MCF 10A (cell line): Measurements from ENCODE around the gene DGKD. TPM values are rescaled to one million over a fixed set of nuclear protein-coding genes. Genes with fewer than 3 reads are reported as not detected.

Experiments used
- BruUV-seq: library from RNA; stranded (reverse); fragments of 400-500 nt; replicated peaks from 2 replicates; lab custom pipeline; 2021; lab: Mats Ljungman, UMichigan
- CTCF ChIA-PET: fragments of 300-600 bp; sonication (Branson Sonifier 250); formaldehyde crosslinking; extraction: SDS; loops from one replicate; lab custom pipeline; 2021; ENCODE audit warnings: antibody characterized with exemption, inconsistent platforms; lab: Yijun Ruan, JAX
- POLR2A ChIA-PET: fragments of 300-600, 350-650 bp; sonication (Branson Sonifier 250); formaldehyde crosslinking; extraction: SDS; loops from one replicate; lab custom pipeline; 2020; ENCODE audit warnings: antibody characterized with exemption, inconsistent platforms; lab: Yijun Ruan, JAX
- DNase-seq: peaks from one replicate; pipeline ENCODE4 v3.0.0-alpha.2; 2018; ENCODE audit not compliant: unreplicated experiment
- H3K27ac Mint-ChIP-seq: one replicate; pipeline ENCODE4 v1.8.0; 2022; ENCODE audit warnings: mild to moderate bottlenecking, low read depth, mixed read lengths; ENCODE audit not compliant: unreplicated experiment
- H3K27me3 Mint-ChIP-seq: one replicate; pipeline ENCODE4 v1.8.0; 2022; ENCODE audit warnings: mixed read lengths; ENCODE audit not compliant: insufficient read depth, unreplicated experiment
- H3K36me3 Mint-ChIP-seq: one replicate; pipeline ENCODE4 v1.8.0; 2022; ENCODE audit warnings: mild to moderate bottlenecking, moderate library complexity, mixed read lengths; ENCODE audit not compliant: insufficient read depth, unreplicated experiment
- H3K4me1 Mint-ChIP-seq: one replicate; pipeline ENCODE4 v1.8.0; 2022; ENCODE audit warnings: mixed read lengths; ENCODE audit not compliant: insufficient read depth, unreplicated experiment
- H3K4me3 Mint-ChIP-seq: one replicate; pipeline ENCODE4 v1.8.0; 2022; ENCODE audit warnings: mild to moderate bottlenecking, moderate library complexity, mixed read lengths; ENCODE audit not compliant: unreplicated experiment
- H3K9me3 Mint-ChIP-seq: one replicate; pipeline ENCODE4 v1.8.0; 2022; ENCODE audit warnings: mixed read lengths; ENCODE audit not compliant: unreplicated experiment
- CTCF ChIP-seq: fragments of 200-600 bp; IDR thresholded peaks from one replicate; pipeline ENCODE4 v1.8.0; 2022; ENCODE audit warnings: antibody characterized with exemption, mild to moderate bottlenecking; ENCODE audit not compliant: unreplicated experiment
- intact Hi-C: fragments of 100-400 bp; cut with micrococcal nuclease; formaldehyde crosslinking; loops from 2 replicates; pipeline ENCODE4 v1.14.1; 2022
- total RNA-seq: library from RNA; stranded (reverse); gene quantifications from 2 replicates; pipeline ENCODE4 v1.2.3, GENCODE V29; 2022

DGKD gene
- total RNA-seq, 1 experiment from 2014 or later = 59.1 TPM

DNA sequence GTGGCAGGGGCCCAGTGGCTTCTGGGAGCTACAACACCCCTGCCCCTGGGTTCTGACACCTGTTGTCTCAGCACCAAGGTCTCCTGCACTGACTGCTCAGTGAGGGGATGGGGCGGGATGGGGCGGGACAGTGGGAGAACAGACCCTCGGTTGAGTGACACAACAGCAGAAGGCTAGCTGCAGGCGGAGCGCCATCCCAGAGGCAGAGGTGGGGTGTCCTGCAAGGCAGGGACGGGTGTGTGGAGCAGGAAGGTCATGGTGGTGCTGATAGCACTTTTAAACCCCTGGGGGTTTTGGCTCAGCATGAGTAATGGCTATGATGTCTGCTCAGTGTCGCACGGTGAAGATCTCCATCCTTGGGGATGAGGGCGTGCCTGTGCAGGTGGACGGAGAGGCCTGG, 105.1 kb downstream of the DGKD start:
- H3K4me3 Mint-ChIP-seq = no peak overlapping the region
- no peaks in the 10 kb centered on the region for H3K9me3 Mint-ChIP-seq
- BruUV-seq = no TSS peak
- DNase-seq = no peak
- H3K27me3 Mint-ChIP-seq = no peaks in the 10 kb centered on the region
- H3K36me3 Mint-ChIP-seq = peaks cover 61% of the 10 kb centered on the region
- CTCF ChIA-PET = interaction anchor here (1.2 kb wide), 1 partner anchor 16 kb away, joined by 5 read pairs; no protein-coding TSS in a partner anchor
- POLR2A ChIA-PET = no interaction called here
- intact Hi-C loops = no loop called here
- no peak for TF ChIP-seq CTCF
- no peaks in the 10 kb centered on the region for H3K4me1 Mint-ChIP-seq
- H3K27ac Mint-ChIP-seq = no peak overlapping the region

GRCh38 chr2:233460726-233461441, 106.6 kb downstream of the DGKD start:
- no peak for TF ChIP-seq CTCF
- no peak overlapping the region for H3K4me3 Mint-ChIP-seq
- DNase-seq = no peak

DNA sequence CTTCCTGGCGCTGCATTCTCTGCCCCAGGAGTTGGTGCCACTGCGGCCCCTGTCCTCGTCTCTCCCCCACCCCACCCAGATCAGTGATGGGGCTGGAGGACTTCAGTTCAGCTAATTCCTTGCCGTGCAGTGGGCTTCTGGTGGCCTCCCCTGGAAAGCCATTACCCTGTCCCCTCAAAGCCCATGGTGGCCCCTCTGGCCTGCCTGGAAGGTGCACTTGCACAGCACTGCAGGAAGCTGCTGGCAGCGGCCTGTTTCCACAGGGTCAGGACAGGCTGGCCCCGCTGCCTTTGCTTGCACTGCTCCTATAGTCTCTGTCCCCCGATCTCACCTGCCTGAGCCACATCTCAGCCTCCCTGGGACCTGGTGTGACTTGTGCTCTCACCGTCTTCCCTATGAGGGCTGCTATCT, 107.2 kb downstream of the DGKD start:
- DNase-seq = no peak
- H3K4me1 Mint-ChIP-seq = no peaks in the 10 kb centered on the region
- no peaks in the 10 kb centered on the region for H3K27me3 Mint-ChIP-seq
- ChIA-PET CTCF (interaction anchor here (1.6 kb wide), 1 partner anchor 18 kb away, joined by 5 read pairs; no protein-coding TSS in a partner anchor), POLR2A (no interaction called here)
- intact Hi-C loops = no loop called here
- no peak for TF ChIP-seq CTCF
- no peaks in the 10 kb centered on the region for H3K9me3 Mint-ChIP-seq
- H3K36me3 Mint-ChIP-seq = peaks cover 46% of the 10 kb centered on the region
- H3K27ac Mint-ChIP-seq = no peak overlapping the region
- no peak overlapping the region for H3K4me3 Mint-ChIP-seq
- no TSS peak for BruUV-seq

More at GRCh38 chr2:233460726-233461441, 106.6 kb downstream of the DGKD start:
- H3K27ac Mint-ChIP-seq = no peak overlapping the region
- BruUV-seq = no TSS peak
- H3K4me1 Mint-ChIP-seq = no peaks in the 10 kb centered on the region
- peaks cover 48% of the 10 kb centered on the region for H3K36me3 Mint-ChIP-seq
- no peaks in the 10 kb centered on the region for H3K27me3 Mint-ChIP-seq
- CTCF ChIA-PET = interaction anchor here (1.2 kb wide), 1 partner anchor 18 kb away, joined by 5 read pairs; no protein-coding TSS in a partner anchor
- intact Hi-C loops = no loop called here
- no peaks in the 10 kb centered on the region for H3K9me3 Mint-ChIP-seq
- POLR2A ChIA-PET = no interaction called here

DNA sequence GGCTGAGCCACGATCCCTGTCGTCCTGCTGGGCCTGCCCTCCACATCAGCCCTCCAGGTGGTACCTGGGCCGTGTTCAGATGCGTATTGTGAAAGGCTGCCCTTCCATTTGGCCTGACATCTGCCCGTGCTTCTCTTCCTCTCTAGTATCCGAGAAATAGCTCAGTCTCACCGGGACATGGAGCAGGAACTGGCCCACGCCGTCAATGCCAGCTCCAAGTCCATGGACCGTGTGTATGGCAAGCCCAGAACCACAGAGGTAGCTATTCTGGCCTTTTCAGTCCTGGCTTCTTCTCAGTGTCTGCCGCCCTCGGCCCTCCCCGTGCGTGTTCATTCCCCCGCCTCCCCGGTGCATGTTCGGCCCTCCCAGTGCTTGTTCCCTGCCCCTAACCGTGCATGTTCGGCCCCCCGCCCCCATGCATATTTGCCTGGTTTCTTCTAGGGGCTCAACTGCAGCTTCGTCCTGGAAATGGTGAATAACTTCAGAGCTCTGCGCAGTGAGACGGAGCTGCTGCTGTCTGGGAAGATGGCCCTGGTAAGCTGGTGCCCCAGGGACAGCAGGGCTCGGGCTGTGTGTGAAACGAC, 108.0 kb downstream of the DGKD start:
- H3K36me3 Mint-ChIP-seq = peaks cover 42% of the 10 kb centered on the region
- no peak overlapping the region for H3K4me3 Mint-ChIP-seq
- ChIA-PET POLR2A (interaction anchor here (0.6 kb wide), 1 partner anchor 99 kb away, joined by 3 read pairs; no protein-coding TSS in a partner anchor), CTCF (interaction anchor here (0.6 to 1.6 kb wide), 2 partner anchors 19 to 42 kb away, joined by 3 to 5 read pairs; no protein-coding TSS in a partner anchor)
- H3K27ac Mint-ChIP-seq = no peak overlapping the region
- H3K4me1 Mint-ChIP-seq = no peaks in the 10 kb centered on the region
- no peak for TF ChIP-seq CTCF
- DNase-seq = no peak
- H3K9me3 Mint-ChIP-seq = no peaks in the 10 kb centered on the region
- no TSS peak for BruUV-seq
- H3K27me3 Mint-ChIP-seq = no peaks in the 10 kb centered on the region
- intact Hi-C loops = no loop called here
